Panc1 (cell line): ENCODE results near the gene GLIPR2. TPM values are rescaled to one million over a fixed set of nuclear protein-coding genes. Genes with fewer than 3 reads are reported as not detected.
"Not testable (repeated sequence)": the region's sequence is repeated elsewhere in the genome, so short reads cannot be mapped to it uniquely, and the experiment has no call there.

Experiments used
- ATAC-seq: fragments of 200-7000 bp; cut with Tn5 transposase; 2 replicates; pipeline ENCODE4 v1.9.1; 2020; ENCODE audit warnings: mild to moderate bottlenecking, moderate library complexity
- Bru-seq: library from RNA; stranded (reverse); fragments of 400-500 nt; gene quantifications from one replicate; lab custom pipeline; 2021; lab: Mats Ljungman, UMichigan
- BruChase-seq, 2 experiments: library from RNA; stranded (reverse); fragments of 400-500 nt; gene quantifications; one replicate each; lab custom pipeline; 2021; lab: Mats Ljungman, UMichigan
- BruUV-seq: library from RNA; stranded (reverse); fragments of 400-500 nt; replicated peaks from 2 replicates; lab custom pipeline; 2021; lab: Mats Ljungman, UMichigan
- CTCF ChIA-PET: fragments of 300-600 bp; sonication (Branson Sonifier 250); formaldehyde crosslinking; loops from one replicate; lab custom pipeline; 2022; ENCODE audit warnings: antibody characterized with exemption; lab: Charles Lee
- POLR2A ChIA-PET: fragments of 300-600 bp; sonication (Branson Sonifier 250); formaldehyde crosslinking; loops from one replicate; lab custom pipeline; 2022; ENCODE audit warnings: antibody characterized with exemption; lab: Charles Lee
- DNase-seq: peaks from one replicate; pipeline ENCODE4 v3.0.0-alpha.2; 2010; ENCODE audit warnings: low read depth, low spot score
- H3K27ac ChIP-seq: 2 replicates; pipeline ENCODE4 v1.5.1; 2011; ENCODE audit warnings: mild to moderate bottlenecking, low read length, inconsistent platforms
- H3K27me3 ChIP-seq: fragments of 200-500 bp; sonication (Bioruptor generic); 2 replicates; pipeline ENCODE4 v1.6.0; 2014; ENCODE audit warnings: low read length, inconsistent platforms; ENCODE audit not compliant: control insufficient read depth, insufficient read depth
- H3K36me3 ChIP-seq: fragments of 200-500 bp; sonication (Bioruptor generic); 2 replicates; pipeline ENCODE4 v1.5.1; 2014; ENCODE audit warnings: inconsistent platforms, mild to moderate bottlenecking, low read length, moderate library complexity; ENCODE audit not compliant: control insufficient read depth, insufficient read depth
- H3K4me1 ChIP-seq: 2 replicates; pipeline ENCODE4 v1.5.1; 2011; ENCODE audit warnings: inconsistent platforms, mild to moderate bottlenecking, low read length, moderate library complexity; ENCODE audit not compliant: control insufficient read depth, insufficient read depth
- H3K4me3 ChIP-seq, 2 experiments: 2 replicates each; pipeline ENCODE4 v1.5.1; 2011 to 2012; ENCODE audit warnings: low read depth in 2 of 2, low read length in 2 of 2, mild to moderate bottlenecking in 2 of 2, inconsistent platforms in 1 of 2, moderate library complexity in 1 of 2
- H3K9me3 ChIP-seq: fragments of 200-500 bp; sonication (Bioruptor generic); 2 replicates; pipeline ENCODE4 v1.5.1; 2014; ENCODE audit warnings: low read depth, mild to moderate bottlenecking, inconsistent platforms, low read length, moderate library complexity; ENCODE audit not compliant: control insufficient read depth, insufficient read depth
- POLR2AphosphoS5 ChIP-seq: IDR thresholded peaks from 2 replicates; pipeline ENCODE4 v1.6.1; 2012; ENCODE audit warnings: mild to moderate bottlenecking, low read depth, low read length, moderate library complexity
- SIN3A ChIP-seq: IDR thresholded peaks from 2 replicates; pipeline ENCODE4 v1.6.1; 2012; ENCODE audit warnings: low read depth, mild to moderate bottlenecking, low read length, moderate library complexity, borderline replicate concordance; ENCODE audit not compliant: insufficient read depth
- TCF7L2 ChIP-seq: IDR thresholded peaks from 2 replicates; pipeline ENCODE4 v1.6.1; 2011; ENCODE audit warnings: mild to moderate bottlenecking, low read depth, low read length, inconsistent platforms
- in situ Hi-C: cut with HindIII; loops from 2 replicates; pipeline ENCODE4 v1.10.0; 2016; ENCODE audit warnings: low sequenced_read_pairs, low pct_unique_long_range_greater_than_20kb
- intact Hi-C: fragments of 100-400 bp; cut with micrococcal nuclease; formaldehyde crosslinking; loops from one replicate; pipeline ENCODE4 v1.10.0; 2022; ENCODE audit not compliant: unreplicated experiment
- long read RNA-seq: library from polyadenylated mRNA; unstranded; transcript quantifications from one replicate; pipeline ENCODE4 v2.0.0, GENCODE V29; 2021; ENCODE audit not compliant: unreplicated experiment
- polyA plus RNA-seq: library from polyadenylated mRNA; unstranded; fragments of >200 nt; gene quantifications from one replicate; pipeline ENCODE4 v1.2.1, GENCODE V29; 2012; ENCODE audit warnings: missing spikeins; ENCODE audit not compliant: insufficient read length
- total RNA-seq: library from RNA; stranded (reverse); gene quantifications from one replicate; pipeline ENCODE4 v1.2.1, GENCODE V29; 2021; ENCODE audit not compliant: unreplicated experiment
- TF ChIP-seq, protein P1 (sequence below): fragments of 450-650 bp; IDR thresholded peaks from 2 replicates; pipeline ENCODE4 v1.5.1; 2017; ENCODE audit warnings: mild to moderate bottlenecking
- TF ChIP-seq, protein P2 (sequence below), 2 experiments: IDR thresholded peaks; 2 replicates each; pipeline ENCODE4 v1.6.1; 2011 to 2012; ENCODE audit warnings: low read depth in 2 of 2, control low read depth in 1 of 2, low read length in 1 of 2, mild to moderate bottlenecking in 1 of 2, moderate library complexity in 1 of 2; ENCODE audit not compliant: insufficient read depth in 1 of 2

The GLIPR2 gene, protein sequence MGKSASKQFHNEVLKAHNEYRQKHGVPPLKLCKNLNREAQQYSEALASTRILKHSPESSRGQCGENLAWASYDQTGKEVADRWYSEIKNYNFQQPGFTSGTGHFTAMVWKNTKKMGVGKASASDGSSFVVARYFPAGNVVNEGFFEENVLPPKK
- total RNA-seq: 4.9 TPM
- 2.7 TPM for polyA plus RNA-seq
- Bru-seq, nascent RNA: percentile 40 among the genes with signal in this experiment
- BruChase-seq, experiment 1, labeled RNA remaining after a 2-hour chase: percentile 40 among the genes with signal in this experiment
- BruChase-seq, experiment 2, labeled RNA remaining after a 6-hour chase: percentile 42 among the genes with signal in this experiment
- long read RNA-seq, transcript GLIPR2-202 (5 exons, 1,890 nt): major isoform, 6 of 9 reads
- long read RNA-seq, partial matches to known transcripts: 0 of 9 reads
- long read RNA-seq, other reads (novel, unspliced or antisense): 3 of 9 reads

DNA sequence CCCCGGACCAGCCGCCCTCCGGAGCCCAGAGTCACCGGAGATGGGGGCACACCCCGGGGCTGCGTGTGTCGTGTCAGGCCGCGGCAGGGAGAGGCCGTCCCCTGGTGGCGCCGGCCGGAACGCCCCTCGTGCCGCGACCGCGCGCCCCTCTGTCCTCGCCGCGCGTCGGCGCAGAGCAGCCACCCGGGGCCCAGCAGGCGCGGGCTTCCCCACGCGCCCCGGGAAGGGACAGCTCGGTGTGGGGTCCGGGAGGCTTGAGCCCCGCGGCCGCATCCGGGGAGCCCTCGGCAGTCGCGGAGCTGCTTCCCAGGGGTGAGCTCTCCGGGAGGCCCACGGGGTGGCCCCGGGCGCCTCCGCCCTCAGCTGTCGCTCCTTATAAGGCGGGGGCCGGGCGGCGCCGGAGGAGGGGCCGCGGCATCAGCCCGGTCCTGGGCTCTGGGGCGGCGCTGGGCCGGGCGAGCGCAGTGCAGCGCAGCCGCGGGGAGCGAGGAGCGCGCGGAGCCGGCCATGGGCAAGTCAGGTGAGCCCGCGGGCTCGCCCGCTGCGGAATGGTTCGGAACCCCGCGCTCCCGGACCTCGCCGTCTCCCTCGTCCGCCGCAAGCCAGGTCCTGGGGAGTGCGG, at the start of gene GLIPR2:
Gene GLIPR2 (plus strand): TSS at position 462 of the 622 bp plus-strand sequence. CDS start 46 bp downstream, at position 508.
- no TSS peak for BruUV-seq
- H3K36me3 ChIP-seq: no peaks in the 10 kb centered on the region
- H3K4me1 ChIP-seq: peaks cover 10% of the 10 kb centered on the region
- H3K9me3 ChIP-seq: no peaks in the 10 kb centered on the region
- ChIA-PET CTCF (interaction anchor here (0.8 kb wide), 1 partner anchor 30 kb away, joined by 3 read pairs; no protein-coding TSS in a partner anchor), POLR2A (no interaction called here)
- TF ChIP-seq SIN3A (no peak), TCF7L2 (no peak), POLR2AphosphoS5 (no peak)
- TF ChIP-seq, protein P1, sequence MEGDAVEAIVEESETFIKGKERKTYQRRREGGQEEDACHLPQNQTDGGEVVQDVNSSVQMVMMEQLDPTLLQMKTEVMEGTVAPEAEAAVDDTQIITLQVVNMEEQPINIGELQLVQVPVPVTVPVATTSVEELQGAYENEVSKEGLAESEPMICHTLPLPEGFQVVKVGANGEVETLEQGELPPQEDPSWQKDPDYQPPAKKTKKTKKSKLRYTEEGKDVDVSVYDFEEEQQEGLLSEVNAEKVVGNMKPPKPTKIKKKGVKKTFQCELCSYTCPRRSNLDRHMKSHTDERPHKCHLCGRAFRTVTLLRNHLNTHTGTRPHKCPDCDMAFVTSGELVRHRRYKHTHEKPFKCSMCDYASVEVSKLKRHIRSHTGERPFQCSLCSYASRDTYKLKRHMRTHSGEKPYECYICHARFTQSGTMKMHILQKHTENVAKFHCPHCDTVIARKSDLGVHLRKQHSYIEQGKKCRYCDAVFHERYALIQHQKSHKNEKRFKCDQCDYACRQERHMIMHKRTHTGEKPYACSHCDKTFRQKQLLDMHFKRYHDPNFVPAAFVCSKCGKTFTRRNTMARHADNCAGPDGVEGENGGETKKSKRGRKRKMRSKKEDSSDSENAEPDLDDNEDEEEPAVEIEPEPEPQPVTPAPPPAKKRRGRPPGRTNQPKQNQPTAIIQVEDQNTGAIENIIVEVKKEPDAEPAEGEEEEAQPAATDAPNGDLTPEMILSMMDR: no peak
- TF ChIP-seq, protein P2, sequence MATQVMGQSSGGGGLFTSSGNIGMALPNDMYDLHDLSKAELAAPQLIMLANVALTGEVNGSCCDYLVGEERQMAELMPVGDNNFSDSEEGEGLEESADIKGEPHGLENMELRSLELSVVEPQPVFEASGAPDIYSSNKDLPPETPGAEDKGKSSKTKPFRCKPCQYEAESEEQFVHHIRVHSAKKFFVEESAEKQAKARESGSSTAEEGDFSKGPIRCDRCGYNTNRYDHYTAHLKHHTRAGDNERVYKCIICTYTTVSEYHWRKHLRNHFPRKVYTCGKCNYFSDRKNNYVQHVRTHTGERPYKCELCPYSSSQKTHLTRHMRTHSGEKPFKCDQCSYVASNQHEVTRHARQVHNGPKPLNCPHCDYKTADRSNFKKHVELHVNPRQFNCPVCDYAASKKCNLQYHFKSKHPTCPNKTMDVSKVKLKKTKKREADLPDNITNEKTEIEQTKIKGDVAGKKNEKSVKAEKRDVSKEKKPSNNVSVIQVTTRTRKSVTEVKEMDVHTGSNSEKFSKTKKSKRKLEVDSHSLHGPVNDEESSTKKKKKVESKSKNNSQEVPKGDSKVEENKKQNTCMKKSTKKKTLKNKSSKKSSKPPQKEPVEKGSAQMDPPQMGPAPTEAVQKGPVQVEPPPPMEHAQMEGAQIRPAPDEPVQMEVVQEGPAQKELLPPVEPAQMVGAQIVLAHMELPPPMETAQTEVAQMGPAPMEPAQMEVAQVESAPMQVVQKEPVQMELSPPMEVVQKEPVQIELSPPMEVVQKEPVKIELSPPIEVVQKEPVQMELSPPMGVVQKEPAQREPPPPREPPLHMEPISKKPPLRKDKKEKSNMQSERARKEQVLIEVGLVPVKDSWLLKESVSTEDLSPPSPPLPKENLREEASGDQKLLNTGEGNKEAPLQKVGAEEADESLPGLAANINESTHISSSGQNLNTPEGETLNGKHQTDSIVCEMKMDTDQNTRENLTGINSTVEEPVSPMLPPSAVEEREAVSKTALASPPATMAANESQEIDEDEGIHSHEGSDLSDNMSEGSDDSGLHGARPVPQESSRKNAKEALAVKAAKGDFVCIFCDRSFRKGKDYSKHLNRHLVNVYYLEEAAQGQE (IDR thresholded peaks at IDR 0.05; ENCODE audit: insufficient read depth in 1 of 2, low read depth in 2 of 2, low read length in 1 of 2): no peak
- H3K4me3 ChIP-seq: peak within 1 kb of the TSS; percentile 49 to 61
- intact Hi-C loops: no loop called here
- DNase-seq: no peak
- H3K27me3 ChIP-seq: peaks cover 11% of the 10 kb centered on the region
- no peak within 1 kb of the TSS for H3K27ac ChIP-seq
- in situ Hi-C loops: no loop called here
- peak; percentile 91 for ATAC-seq

DNA sequence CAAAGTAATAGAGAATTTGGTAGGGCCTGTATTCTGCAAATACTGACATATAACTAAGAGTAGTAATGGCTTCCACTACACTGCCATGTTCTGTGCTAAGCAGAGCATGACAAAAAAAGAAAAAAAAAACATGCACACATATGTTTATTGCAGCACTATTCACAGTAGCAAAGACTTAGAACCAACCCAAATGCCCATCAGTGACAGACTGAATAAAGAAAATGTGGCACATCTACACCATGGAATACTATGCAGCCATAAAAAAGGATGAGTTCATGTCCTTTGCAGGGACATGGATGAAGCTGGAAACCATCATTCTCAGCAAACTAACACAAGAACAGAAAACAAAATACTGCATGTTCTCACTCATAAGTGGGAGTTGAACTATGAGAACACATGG, 49.5 kb upstream of the GLIPR2 start:
- H3K36me3 ChIP-seq, H3K9me3 ChIP-seq, H3K27me3 ChIP-seq, in situ Hi-C loops, CTCF ChIA-PET, intact Hi-C loops, H3K4me1 ChIP-seq, POLR2A ChIA-PET, H3K4me3 ChIP-seq, BruUV-seq, H3K27ac ChIP-seq, DNase-seq, ATAC-seq: not testable (repeated sequence)
